AG10803 (cell line): ENCODE measurements around the gene PRAMEF5.
A peak's percentile ranks its signal among the peaks of the same experiment; 100 is the strongest.
"Not testable (repeated sequence)": the region's sequence is repeated elsewhere in the genome, so short reads cannot be mapped to it uniquely, and the experiment has no call there.

Experiments used
- DNase-seq: peaks from one replicate; pipeline ENCODE4 v3.0.0; 2010; ENCODE audit warnings: low read depth
- H3K4me3 ChIP-seq: 2 replicates; pipeline ENCODE4 v1.5.1; 2011; ENCODE audit warnings: mild to moderate bottlenecking, low read length, control low read depth
- TF ChIP-seq, protein P1 (sequence below): conservative IDR thresholded peaks from 2 replicates; pipeline ENCODE4 v1.5.1; 2011; ENCODE audit warnings: mild to moderate bottlenecking, low read length, control low read depth, inconsistent platforms

Gene PRAMEF5

DNA sequence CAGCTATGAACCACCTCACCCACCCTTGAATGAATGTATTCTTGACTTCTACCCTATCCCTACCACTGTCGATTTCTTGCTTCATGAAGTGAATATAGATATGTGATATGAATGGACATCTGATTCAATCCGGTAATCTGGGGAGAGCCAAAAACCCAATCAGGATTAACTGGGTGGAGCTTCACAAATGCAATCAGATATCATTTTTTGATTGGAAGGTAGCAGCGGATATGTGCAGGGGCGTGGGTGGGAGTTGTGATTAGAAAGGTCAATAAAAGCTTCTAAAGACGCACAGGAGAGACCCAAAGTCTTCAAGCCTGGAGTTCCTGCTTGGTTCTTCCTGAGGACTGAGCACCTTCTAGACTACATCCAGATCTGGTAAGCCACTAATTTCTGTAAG lies at the start of gene PRAMEF5:
Gene PRAMEF5 (plus strand): TSS at position 301 of the 400 bp plus-strand sequence. CDS start 5,071 bp downstream, outside the sequence.
- not testable (repeated sequence) for H3K4me3 ChIP-seq, DNase-seq

DNA sequence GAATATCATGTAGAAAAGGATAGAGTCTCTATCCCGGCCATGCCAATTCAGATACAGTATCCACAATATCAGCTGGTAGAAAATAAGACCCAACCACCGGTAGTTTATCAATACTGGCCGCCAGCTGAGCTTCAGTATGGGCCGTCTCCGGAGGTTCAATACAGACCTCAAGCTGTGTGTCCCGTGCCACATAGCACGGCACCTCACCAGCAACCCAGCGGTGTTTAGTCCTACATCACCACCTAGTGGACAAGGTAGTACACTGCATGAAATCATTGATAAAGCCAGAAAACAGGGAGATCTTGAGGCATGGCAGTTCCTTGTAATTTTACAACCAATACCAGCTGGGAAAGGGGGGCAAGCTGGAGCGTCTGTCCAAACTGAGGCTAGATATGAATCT lies 45.3 kb upstream of the PRAMEF5 start:
- DNase-seq, H3K4me3 ChIP-seq: not testable (repeated sequence)

DNA sequence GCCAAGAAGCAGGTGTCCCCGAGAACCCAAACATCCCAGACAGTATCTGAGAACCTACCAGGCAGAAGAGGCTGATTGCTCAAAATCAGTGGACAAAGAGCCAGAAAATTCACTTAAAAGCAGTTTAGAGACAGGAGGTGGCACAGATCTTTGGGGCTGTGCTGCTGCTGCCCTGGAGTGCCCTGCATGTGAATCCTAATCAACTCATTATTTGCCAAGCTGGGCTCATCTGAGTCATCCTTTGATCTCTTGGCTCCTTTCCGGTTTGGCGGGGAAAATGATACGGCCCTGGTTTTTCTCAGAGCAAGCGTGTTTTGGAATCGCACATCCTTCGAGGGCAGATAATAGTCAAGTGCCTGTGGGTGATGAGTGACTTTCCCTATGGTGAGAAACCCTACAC lies 37.4 kb upstream of the PRAMEF5 start:
- not testable (repeated sequence) for H3K4me3 ChIP-seq

DNA sequence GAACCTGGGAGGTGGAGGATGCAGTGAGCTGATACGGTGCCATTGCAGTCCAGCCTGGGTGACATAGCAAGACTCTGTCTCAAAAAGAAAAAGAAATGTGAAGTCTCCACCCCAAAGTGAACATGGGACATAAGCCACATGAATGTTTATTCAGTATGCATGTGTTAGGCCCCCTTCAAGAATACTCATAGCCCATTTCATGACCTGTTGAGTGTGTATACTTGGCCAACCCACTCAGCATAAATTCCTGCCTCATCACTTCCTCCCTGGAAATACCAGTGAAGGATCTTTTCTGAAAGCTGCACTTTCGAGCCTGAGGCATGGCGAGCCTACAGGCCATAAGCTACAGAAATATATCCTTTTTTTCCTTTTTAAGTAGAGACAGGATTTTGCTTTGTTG lies 34.8 kb upstream of the PRAMEF5 start:
- DNase-seq, H3K4me3 ChIP-seq: not testable (repeated sequence)

More for the DNA sequence above, 37.4 kb upstream of the PRAMEF5 start:
- not testable (repeated sequence) for DNase-seq

DNA sequence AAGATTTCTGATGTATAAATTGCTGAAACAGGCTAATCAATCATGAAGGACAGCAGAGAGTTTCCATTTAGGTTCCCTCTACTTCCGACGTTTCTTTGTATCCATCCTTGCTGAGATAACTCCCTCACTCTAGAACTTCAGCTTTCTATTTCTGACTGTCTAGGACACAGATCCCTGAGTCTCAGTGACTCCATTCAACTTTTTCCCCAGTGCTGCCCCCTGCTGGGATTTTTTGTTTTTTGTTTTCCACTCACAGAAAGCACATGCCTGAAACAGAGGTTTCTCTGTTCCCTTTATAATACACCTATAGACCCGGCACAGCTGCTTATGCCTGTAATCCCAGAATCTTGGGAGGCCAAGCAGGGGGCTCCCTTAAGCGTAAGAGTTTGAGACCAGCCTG lies 31.2 kb upstream of the PRAMEF5 start:
- not testable (repeated sequence) for H3K4me3 ChIP-seq, DNase-seq

DNA sequence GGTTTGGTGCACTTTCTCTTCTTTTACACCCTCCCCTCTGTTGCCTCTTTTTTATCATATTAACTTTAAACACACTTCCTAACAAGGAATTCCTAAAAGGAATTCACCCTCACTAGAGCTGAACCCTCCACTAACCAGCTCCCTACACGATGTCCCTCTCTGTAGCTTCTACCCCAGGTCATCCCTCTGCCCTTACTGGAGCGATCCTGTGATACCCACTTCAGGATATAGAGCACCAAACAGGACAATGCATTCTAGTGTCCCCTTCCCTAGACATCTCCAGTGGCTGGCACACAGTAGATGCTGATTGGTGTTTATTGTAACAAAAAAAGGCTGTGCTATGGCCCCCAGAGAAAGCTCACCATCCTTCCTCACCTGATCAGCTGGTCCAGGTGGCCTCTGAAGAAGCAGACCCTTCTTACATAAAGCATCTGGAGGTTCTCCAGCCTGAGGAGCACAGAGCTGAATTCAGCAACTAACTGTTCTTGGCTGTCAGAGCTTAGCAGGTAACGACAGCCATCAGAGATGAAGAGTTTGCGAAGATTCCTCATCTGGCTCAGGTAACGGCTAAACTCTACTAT lies 29.4 kb upstream of the PRAMEF5 start:
- TF ChIP-seq, protein P1, sequence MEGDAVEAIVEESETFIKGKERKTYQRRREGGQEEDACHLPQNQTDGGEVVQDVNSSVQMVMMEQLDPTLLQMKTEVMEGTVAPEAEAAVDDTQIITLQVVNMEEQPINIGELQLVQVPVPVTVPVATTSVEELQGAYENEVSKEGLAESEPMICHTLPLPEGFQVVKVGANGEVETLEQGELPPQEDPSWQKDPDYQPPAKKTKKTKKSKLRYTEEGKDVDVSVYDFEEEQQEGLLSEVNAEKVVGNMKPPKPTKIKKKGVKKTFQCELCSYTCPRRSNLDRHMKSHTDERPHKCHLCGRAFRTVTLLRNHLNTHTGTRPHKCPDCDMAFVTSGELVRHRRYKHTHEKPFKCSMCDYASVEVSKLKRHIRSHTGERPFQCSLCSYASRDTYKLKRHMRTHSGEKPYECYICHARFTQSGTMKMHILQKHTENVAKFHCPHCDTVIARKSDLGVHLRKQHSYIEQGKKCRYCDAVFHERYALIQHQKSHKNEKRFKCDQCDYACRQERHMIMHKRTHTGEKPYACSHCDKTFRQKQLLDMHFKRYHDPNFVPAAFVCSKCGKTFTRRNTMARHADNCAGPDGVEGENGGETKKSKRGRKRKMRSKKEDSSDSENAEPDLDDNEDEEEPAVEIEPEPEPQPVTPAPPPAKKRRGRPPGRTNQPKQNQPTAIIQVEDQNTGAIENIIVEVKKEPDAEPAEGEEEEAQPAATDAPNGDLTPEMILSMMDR = no peak
- H3K4me3 ChIP-seq = no peak overlapping the region
- no peak for DNase-seq

DNA sequence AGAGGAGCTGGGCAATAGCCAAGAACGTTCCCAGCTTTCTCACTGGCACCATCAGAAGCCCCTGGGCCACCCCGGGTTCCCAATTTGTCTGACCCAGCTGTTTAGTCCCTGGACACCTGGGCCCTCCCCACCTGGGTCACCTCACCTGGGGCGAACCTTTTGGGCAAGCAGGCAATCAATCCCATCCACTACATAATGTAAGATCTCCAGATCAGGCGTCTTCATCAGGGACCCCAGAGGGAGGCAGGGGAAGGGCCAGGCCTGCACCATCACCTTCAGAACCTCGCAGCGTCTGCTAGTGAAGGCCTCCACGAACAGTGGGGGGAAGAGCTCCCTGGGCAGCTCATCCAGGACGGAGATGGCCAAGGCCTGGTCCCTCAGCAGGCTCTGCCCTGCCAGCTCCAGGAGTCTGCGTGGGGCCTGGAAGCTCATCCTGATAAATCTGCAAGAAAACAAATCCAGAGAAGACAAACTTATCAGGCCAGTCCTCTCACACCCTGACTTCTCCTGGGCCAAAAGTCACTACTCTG lies 28.3 kb upstream of the PRAMEF5 start, which contains the start of gene PRAMEF18:
Gene PRAMEF18 (minus strand): TSS at position 480 of the 530 bp plus-strand sequence. CDS start 48 bp downstream, at position 432.
- not testable (repeated sequence) for H3K4me3 ChIP-seq, DNase-seq

DNA sequence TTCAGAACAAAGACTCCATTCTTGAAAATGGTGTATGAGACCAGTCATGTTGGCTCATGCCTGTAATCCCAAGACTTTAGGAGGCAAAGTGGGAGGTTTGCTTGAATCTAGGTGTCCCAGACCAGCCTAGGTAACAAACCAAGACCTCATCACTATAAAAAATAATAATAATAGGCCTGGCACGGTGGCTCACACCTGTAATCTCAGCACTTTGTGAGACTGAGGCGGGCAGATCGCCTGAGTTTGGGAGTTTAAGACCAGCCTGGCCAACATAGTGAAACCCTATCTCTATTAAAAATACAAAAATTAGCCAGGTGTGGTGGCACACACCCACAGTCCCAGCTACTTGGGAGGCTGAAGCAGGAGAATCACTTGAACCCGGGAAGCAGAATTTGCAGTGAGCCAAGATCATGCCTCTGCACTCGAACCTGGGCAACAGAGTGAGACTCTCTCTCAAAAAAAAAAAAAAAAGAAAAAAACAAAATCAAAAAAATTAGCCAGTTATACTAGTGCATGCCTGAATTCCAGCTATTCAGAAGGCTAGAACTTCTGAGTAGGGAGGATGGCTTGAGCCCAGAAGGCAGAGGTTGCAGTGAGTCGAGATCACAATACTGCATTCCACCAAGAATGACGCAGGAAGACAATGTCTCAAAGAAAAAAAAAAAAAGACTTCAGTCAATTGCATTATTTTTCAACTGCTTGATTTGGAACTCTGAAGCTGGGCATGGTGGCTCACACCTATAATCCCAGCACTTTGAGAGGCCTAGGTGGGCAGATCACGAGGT lies 26.5 kb upstream of the PRAMEF5 start:
- H3K4me3 ChIP-seq, DNase-seq: not testable (repeated sequence)

DNA sequence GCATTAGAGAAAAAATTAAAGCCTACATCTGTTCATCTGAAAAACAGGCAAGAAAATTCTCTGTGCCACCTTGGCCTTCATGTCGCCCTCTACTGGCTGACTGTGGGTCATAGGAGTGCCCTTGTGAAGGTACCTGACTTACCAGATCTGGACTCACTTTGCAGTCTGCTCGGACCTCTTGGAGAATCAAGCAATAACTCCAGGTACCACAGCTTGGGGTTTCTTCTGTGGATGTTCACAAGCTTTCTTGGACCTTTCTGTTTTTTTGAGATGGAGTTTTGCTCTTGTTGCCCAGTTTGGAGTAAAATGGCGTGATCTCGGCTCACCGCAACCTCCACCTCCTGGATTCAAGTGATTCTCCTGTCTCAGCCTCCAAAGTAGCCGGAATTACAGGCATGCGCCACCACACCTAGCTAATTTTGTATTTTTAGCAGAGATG lies 25.6 kb upstream of the PRAMEF5 start:
- no peak for DNase-seq
- H3K4me3 ChIP-seq = no peak overlapping the region
- TF ChIP-seq, protein P1 = peak; percentile 22; the same call in 1 of the 2 replicates

DNA sequence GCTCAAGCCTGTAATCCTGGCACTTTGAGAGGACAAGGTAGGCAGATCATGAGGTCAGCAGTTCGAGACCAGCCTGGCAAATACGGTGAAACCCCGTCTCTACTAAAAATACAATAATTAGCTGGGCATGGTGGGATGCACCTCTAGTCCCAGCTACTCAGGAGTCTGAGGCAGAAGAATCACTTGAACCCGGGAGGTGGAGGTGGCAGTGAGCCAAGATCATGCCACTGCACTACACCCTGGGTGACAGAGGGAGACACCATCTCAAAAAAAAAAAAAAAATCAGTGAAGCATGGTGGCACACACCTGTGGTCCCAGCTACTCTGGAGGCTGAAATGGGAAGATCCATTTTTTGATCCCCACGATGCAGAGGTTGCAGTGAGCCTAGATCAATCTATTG lies 23.9 kb upstream of the PRAMEF5 start:
- DNase-seq, H3K4me3 ChIP-seq: not testable (repeated sequence)

DNA sequence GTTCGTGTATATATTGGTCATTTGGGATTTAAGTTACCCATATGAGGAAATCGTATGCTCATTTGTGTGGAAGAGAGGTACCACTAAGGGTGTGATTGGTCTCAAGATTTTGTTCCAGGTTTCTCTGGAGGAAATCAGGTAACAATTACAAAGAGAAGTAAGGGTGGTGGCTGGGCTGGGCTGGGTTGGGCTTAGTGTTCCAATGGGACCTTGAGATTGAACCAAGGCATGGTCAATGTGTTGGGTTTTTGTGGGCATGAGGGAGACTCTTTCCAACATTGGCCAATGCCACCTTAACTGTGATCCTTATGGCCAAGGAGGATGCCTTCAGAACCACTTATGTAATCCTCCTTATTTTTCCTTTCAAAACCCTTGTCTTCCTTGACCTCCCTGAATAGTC lies 23.4 kb upstream of the PRAMEF5 start:
- DNase-seq, H3K4me3 ChIP-seq: not testable (repeated sequence)

DNA sequence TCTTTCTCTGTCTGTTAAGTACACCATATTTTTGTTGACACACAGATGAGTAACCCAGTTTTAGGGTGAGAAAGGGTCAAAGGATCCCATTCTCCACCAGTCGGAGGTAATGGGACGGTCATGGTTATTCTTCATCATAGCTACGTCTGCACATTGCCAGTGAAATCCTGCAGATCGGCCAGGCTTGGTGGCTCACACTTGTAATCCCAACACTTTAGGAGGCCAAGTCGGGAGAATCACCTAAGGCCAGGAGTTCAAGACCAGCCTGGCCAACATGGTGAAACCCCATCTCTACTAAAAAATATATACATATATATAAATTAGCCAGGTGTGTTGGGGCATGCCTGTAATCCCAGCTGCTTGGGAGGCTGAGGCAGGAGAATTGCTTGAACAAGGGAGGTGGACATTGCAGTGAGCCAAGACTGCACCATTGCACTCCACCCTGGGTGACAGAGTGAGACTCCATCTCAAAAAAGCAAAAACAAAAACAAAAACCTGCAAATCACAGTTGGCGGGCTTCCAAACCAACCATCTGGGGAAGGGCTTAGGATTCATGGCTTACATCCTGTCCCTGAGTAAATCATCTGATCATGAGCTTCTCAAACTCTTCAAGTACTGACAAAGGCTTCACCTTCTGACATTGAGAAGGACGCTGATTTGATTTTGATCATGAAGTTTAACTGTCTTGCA lies 22.8 kb upstream of the PRAMEF5 start:
- not testable (repeated sequence) for H3K4me3 ChIP-seq, DNase-seq

DNA sequence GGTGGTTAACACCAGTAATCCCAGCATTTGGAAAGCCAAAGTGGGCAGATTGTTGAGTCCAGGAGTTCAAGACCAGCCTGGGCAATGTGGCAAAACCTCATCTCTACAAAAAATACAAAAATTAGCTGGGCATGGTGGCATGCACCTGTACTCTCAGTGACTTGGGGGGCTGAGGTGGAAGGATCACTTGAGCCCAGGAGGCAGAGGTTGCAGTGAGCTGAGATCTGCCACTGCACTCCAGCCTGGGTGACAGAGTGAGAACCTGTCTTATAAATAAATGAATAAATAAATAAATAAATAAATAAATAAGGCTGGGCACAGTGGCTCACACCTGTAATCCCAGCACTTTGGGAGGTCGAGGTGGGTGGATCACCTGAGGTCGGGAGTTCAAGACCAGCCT lies 21.9 kb upstream of the PRAMEF5 start:
- H3K4me3 ChIP-seq, DNase-seq: not testable (repeated sequence)

DNA sequence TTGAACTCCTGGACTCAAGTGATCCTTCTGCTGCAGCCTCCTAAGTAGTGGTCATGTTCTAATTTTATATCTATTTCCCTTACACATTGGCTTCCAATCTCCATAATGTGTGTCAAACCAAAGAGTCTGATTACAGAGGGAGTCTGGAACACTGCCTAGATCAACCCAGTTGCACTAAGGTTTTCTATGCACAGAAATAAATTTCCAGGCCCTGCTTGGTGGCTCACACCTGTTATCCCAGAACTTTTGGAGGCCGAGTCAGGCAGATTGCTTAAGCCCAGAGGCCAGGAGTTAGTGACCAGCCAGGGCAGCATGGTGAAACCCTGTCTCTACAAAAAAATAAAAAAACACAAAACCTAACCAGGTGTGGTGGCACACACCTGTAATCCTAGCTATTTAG lies 19.9 kb upstream of the PRAMEF5 start:
- not testable (repeated sequence) for H3K4me3 ChIP-seq, DNase-seq

DNA sequence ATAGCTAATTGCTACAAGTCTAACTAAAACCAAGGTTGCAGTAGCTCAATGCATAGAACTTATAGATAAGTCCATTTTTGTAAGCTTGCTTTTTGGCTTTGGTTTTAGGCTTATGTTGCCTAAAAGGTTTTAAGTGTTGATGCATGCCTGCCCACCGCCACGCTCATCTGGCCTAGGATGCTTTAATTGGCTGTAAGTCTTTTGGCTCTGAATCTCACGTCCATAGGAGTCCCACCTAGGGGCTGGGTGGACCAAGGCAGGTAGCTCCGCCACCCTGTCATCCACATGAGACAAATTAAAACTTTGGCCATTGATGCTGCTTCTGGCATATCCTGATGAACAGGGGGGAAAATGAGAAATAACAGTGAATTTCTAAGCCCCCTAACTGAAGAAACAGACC lies 16.4 kb upstream of the PRAMEF5 start:
- H3K4me3 ChIP-seq, DNase-seq: not testable (repeated sequence)

DNA sequence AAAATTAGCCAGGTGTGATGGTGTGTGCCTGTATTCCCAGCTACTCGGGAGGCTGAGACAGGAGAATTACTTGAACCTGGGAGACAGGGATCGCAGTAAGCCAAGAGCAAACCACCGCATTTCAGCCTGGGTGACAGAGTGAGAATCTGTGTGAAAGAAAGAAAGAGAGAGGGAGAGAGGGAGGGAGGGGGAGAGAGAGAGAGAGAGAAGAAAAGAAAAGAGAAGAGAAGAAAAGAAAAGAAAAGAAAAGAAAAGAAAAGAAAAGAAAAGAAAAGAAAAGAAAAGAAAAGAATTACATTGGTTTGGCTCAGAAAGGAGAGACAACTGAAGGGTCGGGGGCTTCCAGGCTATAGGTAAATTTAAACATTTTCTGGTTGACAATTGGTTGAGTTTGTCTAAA lies 14.4 kb upstream of the PRAMEF5 start:
- H3K4me3 ChIP-seq, DNase-seq: not testable (repeated sequence)
